ENCODE data around the gene CTSS.
"Not testable (repeated sequence)": the region's sequence is repeated elsewhere in the genome, so short reads cannot be mapped to it uniquely, and the experiment has no call there.

CTSS gene

GRCh38 chr1:150772326-150772725, 6.7 kb upstream of the CTSS start:
- no peak for DNase-seq

GRCh38 chr1:150767704-150768103, 2.1 kb upstream of the CTSS start:
- DNase-seq, result not testable (repeated sequence)

- DNase-seq, result not testable (repeated sequence)
Measured at GRCh38 chr1:150765977-150766301, 361 bp upstream of the CTSS start.

GRCh38 chr1:150764617-150765101, 919 bp downstream of the CTSS start:
- DNase-seq, result no peak

GRCh38 chr1:150763018-150763417, 2.6 kb downstream of the CTSS start:
- DNase-seq, result no peak

GRCh38 chr1:150762552-150762951, 3.0 kb downstream of the CTSS start:
- DNase-seq, result no peak

- no peak for DNase-seq
Measured at GRCh38 chr1:150761801-150762200, 3.8 kb downstream of the CTSS start.

- DNase-seq, result no peak
Measured at GRCh38 chr1:150760013-150760412, 5.6 kb downstream of the CTSS start.

- no peak for DNase-seq
Measured at GRCh38 chr1:150753416-150753815, 12.2 kb downstream of the CTSS start.

- DNase-seq, result no peak
Measured at GRCh38 chr1:150751443-150751842, 14.1 kb downstream of the CTSS start.

- DNase-seq, result no peak
Measured at GRCh38 chr1:150749720-150750311, 15.8 kb downstream of the CTSS start.

- DNase-seq, result no peak
Measured at GRCh38 chr1:150748878-150749719, 16.5 kb downstream of the CTSS start.

- no peak for DNase-seq
Measured at GRCh38 chr1:150730130-150730721, 35.4 kb downstream of the CTSS start.

- no peak for DNase-seq
Measured at GRCh38 chr1:150724336-150724735, 41.2 kb downstream of the CTSS start.

- no peak for DNase-seq
Measured at GRCh38 chr1:150720703-150721102, 44.9 kb downstream of the CTSS start, which contains the start of gene HORMAD1. Gene HORMAD1, minus strand, starts transcription at chr1:150720895. Its CDS starts 1,390 bp downstream, at chr1:150719505.

- DNase-seq, result no peak
Measured at GRCh38 chr1:150720098-150720497, 45.5 kb downstream of the CTSS start.

- DNase-seq, result no peak
Measured at GRCh38 chr1:150718225-150718891, 47.2 kb downstream of the CTSS start.

- DNase-seq, result not testable (repeated sequence)
Measured at GRCh38 chr1:150709031-150709430, 56.5 kb downstream of the CTSS start.

- DNase-seq, result no peak
Measured at GRCh38 chr1:150708595-150708994, 57.0 kb downstream of the CTSS start.

- DNase-seq, result no peak
Measured at GRCh38 chr1:150706091-150706490, 59.5 kb downstream of the CTSS start.

- DNase-seq, result no peak
Measured at GRCh38 chr1:150703427-150703826, 62.2 kb downstream of the CTSS start.

GRCh38 chr1:150696995-150697927, 68.3 kb downstream of the CTSS start, which contains the start of gene GOLPH3L:
Gene GOLPH3L, minus strand, starts transcription at chr1:150697154. Its CDS starts 2,316 bp downstream, at chr1:150694838.
- peak; percentile 99 for DNase-seq

Measured in NCI-H1694 (cell line).